ENCODE results near the gene AUTS2.

AUTS2 gene

DNA sequence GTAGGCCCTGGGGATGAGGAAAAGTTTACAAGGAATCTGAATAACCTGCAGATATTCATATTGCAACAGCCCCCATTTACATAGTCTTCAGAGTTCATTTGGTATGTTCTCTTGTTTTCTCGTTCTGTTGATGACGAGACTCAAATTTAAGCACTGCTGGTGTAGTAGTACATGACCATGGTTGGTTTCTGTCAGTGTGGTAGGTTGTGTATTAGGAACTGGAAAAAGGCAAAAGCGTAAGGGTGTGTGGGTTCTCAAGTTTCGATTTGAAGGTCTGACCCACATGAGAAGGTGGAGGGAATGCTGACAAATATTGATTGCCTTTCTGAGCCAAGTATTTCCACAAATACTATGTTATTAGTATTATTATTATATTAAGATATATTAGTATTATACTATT lies 151.7 kb downstream of the AUTS2 start:
- Histone ChIP-seq H3K27me3 (ENCODE audit: insufficient read depth, low read length) (no peaks in the 10 kb centered on the region), H3K4me1 (ENCODE audit: insufficient read depth, low read length) (peaks cover 22% of the 10 kb centered on the region; the same call in 1 of the 2 replicates), H3K36me3 (ENCODE audit: insufficient read depth, low read length) (no peaks in the 10 kb centered on the region), H3K4me3 (ENCODE audit: low read length) (no peak overlapping the region), H3K9me3 (ENCODE audit: insufficient read depth, low read depth, low read length) (no peaks in the 10 kb centered on the region), H3K9ac (ENCODE audit: low read depth, low read length) (0 out of 2 replicates have a peak overlapping the region, but pooled peaks have one; percentile 1), H3K27ac (ENCODE audit: low read depth, low read length) (no peak overlapping the region)
- WGBS, result 94% methylated on average over 4 of the region's 4 CpGs

DNA sequence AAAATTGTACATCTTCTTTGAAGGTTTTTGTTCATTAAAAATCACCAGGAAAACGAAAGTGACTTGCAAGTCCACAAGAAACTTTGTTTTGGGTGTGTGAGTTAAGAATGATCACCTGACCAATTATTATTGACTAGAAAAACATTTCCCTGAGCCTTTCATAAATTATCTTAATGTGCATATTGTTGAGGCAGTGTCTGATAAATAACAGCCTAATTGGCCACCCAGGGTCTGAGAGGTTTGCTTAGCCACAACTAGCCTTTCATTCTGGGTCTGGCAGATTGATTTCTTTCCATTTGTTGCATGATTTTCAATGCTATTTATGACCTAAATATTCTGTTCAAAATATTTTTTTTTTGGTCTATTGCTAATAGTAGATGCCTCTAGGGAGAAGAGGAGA lies 152.8 kb downstream of the AUTS2 start:
- 100% methylated on average over 1 of the region's 1 CpG for WGBS
- Histone ChIP-seq H3K4me1 (ENCODE audit: insufficient read depth, low read length) (peaks cover 30% of the 10 kb centered on the region), H3K4me3 (ENCODE audit: low read length) (no peak overlapping the region)

DNA sequence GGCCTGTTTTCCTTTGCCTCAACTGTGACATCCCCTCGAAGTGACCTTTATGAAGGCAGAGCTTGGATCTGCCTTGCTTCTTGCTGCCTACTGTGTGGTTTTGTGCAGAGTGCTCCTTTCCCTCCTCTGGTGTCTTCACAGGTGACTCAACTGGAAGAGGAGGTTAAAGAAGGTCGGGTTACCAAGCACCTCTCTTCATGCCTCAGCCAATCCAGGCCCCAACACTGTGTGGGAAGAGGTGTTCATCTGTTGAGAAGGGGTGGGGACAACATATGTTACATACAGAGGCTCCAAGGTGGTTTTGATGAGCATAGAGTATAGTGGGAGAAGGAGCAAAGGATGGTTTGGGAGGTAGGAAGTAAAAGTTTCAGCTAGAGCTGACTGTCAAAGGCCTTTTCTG lies 155.7 kb downstream of the AUTS2 start:
- no peak overlapping the region for H3K27ac ChIP-seq (ENCODE audit: low read depth, low read length)
- H3K36me3 ChIP-seq (ENCODE audit: insufficient read depth, low read length), result no peaks in the 10 kb centered on the region
- H3K27me3 ChIP-seq (ENCODE audit: insufficient read depth, low read length), result no peaks in the 10 kb centered on the region
- H3K4me3 ChIP-seq (ENCODE audit: low read length), result no peak overlapping the region
- WGBS, result 77% methylated on average over 2 of the region's 2 CpGs
- H3K9me3 ChIP-seq (ENCODE audit: insufficient read depth, low read depth, low read length), result no peaks in the 10 kb centered on the region
- H3K9ac ChIP-seq (ENCODE audit: low read depth, low read length), result no peak overlapping the region
- peaks cover 57% of the 10 kb centered on the region for H3K4me1 ChIP-seq (ENCODE audit: insufficient read depth, low read length)

More for the DNA sequence above, 152.8 kb downstream of the AUTS2 start:
- Histone ChIP-seq H3K36me3 (ENCODE audit: insufficient read depth, low read length) (no peaks in the 10 kb centered on the region), H3K9ac (ENCODE audit: low read depth, low read length) (no peak overlapping the region), H3K27me3 (ENCODE audit: insufficient read depth, low read length) (no peaks in the 10 kb centered on the region), H3K27ac (ENCODE audit: low read depth, low read length) (no peak overlapping the region), H3K9me3 (ENCODE audit: insufficient read depth, low read depth, low read length) (no peaks in the 10 kb centered on the region)

- Histone ChIP-seq H3K27me3 (ENCODE audit: insufficient read depth, low read length) (no peaks in the 10 kb centered on the region), H3K36me3 (ENCODE audit: insufficient read depth, low read length) (no peaks in the 10 kb centered on the region), H3K4me3 (ENCODE audit: low read length) (no peak overlapping the region), H3K9ac (ENCODE audit: low read depth, low read length) (no peak overlapping the region), H3K27ac (ENCODE audit: low read depth, low read length) (no peak overlapping the region), H3K4me1 (ENCODE audit: insufficient read depth, low read length) (peaks cover 54% of the 10 kb centered on the region), H3K9me3 (ENCODE audit: insufficient read depth, low read depth, low read length) (no peaks in the 10 kb centered on the region)
- 95% methylated on average over 3 of the region's 3 CpGs for WGBS
These were observed 156.2 kb downstream of the AUTS2 start for GRCh38 chr7:69754476-69754875.

DNA sequence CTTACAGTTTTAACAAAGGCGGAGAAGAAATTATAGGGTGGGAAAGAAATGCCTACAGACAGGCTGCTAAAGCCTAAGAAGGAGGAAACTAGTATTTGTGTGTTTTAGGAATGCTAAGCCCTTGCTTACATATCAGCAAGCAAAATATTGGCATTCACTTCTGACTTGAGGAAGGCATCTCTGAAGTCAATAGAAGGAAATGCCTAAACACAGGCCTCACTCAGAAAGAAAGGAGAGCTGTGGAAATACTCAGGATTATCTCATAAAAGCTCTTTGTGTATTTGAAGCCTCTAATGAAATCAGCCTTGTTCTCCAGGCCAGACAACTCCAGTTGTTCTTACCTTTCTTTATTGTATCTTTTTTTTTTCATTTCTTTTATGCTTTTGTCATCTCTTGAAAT lies 158.0 kb downstream of the AUTS2 start:
- H3K9ac ChIP-seq (ENCODE audit: low read depth, low read length), result no peak overlapping the region
- H3K27ac ChIP-seq (ENCODE audit: low read depth, low read length), result no peak overlapping the region
- no peak overlapping the region for H3K4me3 ChIP-seq (ENCODE audit: low read length)
- peaks cover 48% of the 10 kb centered on the region for H3K4me1 ChIP-seq (ENCODE audit: insufficient read depth, low read length)
- no peaks in the 10 kb centered on the region for H3K27me3 ChIP-seq (ENCODE audit: insufficient read depth, low read length)
- no peaks in the 10 kb centered on the region for H3K9me3 ChIP-seq (ENCODE audit: insufficient read depth, low read depth, low read length)
- no peaks in the 10 kb centered on the region for H3K36me3 ChIP-seq (ENCODE audit: insufficient read depth, low read length)
- WGBS, result 95% methylated on average over 1 of the region's 1 CpG

- Histone ChIP-seq H3K9me3 (ENCODE audit: insufficient read depth, low read depth, low read length) (no peaks in the 10 kb centered on the region), H3K27me3 (ENCODE audit: insufficient read depth, low read length) (no peaks in the 10 kb centered on the region), H3K27ac (ENCODE audit: low read depth, low read length) (no peak overlapping the region), H3K4me1 (ENCODE audit: insufficient read depth, low read length) (peaks cover 48% of the 10 kb centered on the region), H3K36me3 (ENCODE audit: insufficient read depth, low read length) (no peaks in the 10 kb centered on the region), H3K4me3 (ENCODE audit: low read length) (no peak overlapping the region), H3K9ac (ENCODE audit: low read depth, low read length) (no peak overlapping the region)
- 86% methylated on average over 1 of the region's 1 CpG for WGBS
These were observed 159.3 kb downstream of the AUTS2 start for GRCh38 chr7:69757528-69757927.

DNA sequence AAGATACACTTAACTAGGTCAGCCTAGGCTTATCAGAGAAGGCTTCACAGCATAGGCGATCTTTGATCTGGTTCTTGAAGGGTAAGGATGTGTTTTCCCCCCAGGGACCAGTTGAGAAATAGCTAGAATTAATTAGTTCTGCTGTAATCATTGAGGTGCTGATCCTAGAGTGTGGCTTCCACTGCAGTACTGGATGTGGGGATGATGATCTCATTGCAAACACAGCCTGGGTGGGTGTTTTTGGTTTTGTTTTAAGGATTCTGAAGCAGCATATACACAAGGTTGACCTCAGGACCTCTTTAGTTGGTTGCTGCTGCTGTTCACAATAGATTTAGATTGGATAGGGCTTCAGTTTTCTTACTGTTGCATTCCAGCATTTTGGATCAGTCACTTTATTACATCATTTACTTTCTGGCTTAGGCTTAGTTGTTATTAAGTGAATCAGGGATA lies 159.7 kb downstream of the AUTS2 start:
- no peak overlapping the region for H3K9ac ChIP-seq (ENCODE audit: low read depth, low read length)
- H3K36me3 ChIP-seq (ENCODE audit: insufficient read depth, low read length), result no peaks in the 10 kb centered on the region
- whole genome bisulfite sequencing, result 77% methylated on average over 1 of the region's 1 CpG
- H3K27me3 ChIP-seq (ENCODE audit: insufficient read depth, low read length), result no peaks in the 10 kb centered on the region
- no peaks in the 10 kb centered on the region for H3K9me3 ChIP-seq (ENCODE audit: insufficient read depth, low read depth, low read length)
- H3K4me1 ChIP-seq (ENCODE audit: insufficient read depth, low read length), result peaks cover 48% of the 10 kb centered on the region
- no peak overlapping the region for H3K27ac ChIP-seq (ENCODE audit: low read depth, low read length)
- no peak overlapping the region for H3K4me3 ChIP-seq (ENCODE audit: low read length)

DNA sequence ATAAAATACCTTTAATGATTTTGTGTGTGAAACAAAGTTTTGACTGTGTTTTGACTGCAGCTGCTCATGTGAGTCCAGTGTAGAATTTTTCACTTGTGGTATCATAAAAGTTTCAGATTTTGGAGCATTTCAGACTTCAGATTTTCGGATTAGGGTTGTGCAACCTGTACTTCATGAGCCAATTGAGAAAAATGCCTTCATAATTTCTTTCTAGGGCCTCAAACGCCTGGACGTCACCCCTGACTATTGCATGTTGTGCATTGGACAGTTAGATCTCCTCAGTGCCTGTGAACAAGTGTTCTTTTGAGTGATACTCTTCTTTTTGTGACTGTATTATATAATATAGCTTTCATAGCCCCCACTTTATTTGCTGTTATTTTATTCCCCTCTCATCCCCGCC lies 161.1 kb downstream of the AUTS2 start:
- H3K36me3 ChIP-seq (ENCODE audit: insufficient read depth, low read length), result no peaks in the 10 kb centered on the region
- no peaks in the 10 kb centered on the region for H3K9me3 ChIP-seq (ENCODE audit: insufficient read depth, low read depth, low read length)
- H3K27ac ChIP-seq (ENCODE audit: low read depth, low read length), result no peak overlapping the region
- WGBS, result 97% methylated on average over 3 of the region's 4 CpGs
- no peaks in the 10 kb centered on the region for H3K27me3 ChIP-seq (ENCODE audit: insufficient read depth, low read length)
- H3K9ac ChIP-seq (ENCODE audit: low read depth, low read length), result no peak overlapping the region
- H3K4me1 ChIP-seq (ENCODE audit: insufficient read depth, low read length), result peaks cover 52% of the 10 kb centered on the region
- no peak overlapping the region for H3K4me3 ChIP-seq (ENCODE audit: low read length)

DNA sequence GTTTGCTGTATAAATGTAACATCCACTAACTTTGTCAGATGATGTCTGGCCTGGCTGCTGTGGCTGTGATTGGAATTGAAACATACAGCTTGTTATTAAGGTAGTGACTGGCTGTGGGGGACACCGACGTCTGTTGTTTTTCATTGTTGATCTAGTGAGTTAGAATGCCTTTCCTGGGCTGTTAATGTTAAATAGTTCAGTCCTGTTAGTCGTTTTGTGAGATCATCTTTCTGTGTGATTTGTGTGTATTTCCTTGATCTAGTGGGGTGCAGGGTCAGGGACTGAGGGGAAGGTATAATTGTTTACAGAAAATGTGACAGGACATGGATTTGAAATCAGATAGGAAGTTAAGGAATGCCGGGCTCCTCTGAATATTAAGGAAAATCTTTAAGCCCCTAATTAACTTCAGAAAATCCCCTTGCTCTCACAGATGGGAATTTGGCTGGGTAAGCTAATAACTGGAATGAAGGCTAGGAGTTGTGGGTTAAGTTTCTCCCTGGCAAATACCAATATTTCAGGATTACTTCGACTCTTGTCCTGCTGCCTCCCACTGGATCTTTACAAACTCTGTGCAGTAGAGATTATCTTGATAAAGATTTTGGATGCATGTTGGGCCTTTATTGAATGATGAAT lies 163.1 kb downstream of the AUTS2 start:
- H3K4me1 ChIP-seq (ENCODE audit: insufficient read depth, low read length), result peaks cover 38% of the 10 kb centered on the region; the same call in 1 of the 2 replicates

GRCh38 chr7:69762821-69763352 lies 164.6 kb downstream of the AUTS2 start:
- Histone ChIP-seq H3K9me3 (ENCODE audit: insufficient read depth, low read depth, low read length) (no peaks in the 10 kb centered on the region), H3K27me3 (ENCODE audit: insufficient read depth, low read length) (no peaks in the 10 kb centered on the region), H3K9ac (ENCODE audit: low read depth, low read length) (no peak overlapping the region), H3K4me1 (ENCODE audit: insufficient read depth, low read length) (peaks cover 23% of the 10 kb centered on the region; the same call in 1 of the 2 replicates), H3K4me3 (ENCODE audit: low read length) (no peak overlapping the region), H3K36me3 (ENCODE audit: insufficient read depth, low read length) (no peaks in the 10 kb centered on the region), H3K27ac (ENCODE audit: low read depth, low read length) (no peak overlapping the region)
- 92% methylated on average over 2 of the region's 3 CpGs for WGBS

More for the DNA sequence above, 163.1 kb downstream of the AUTS2 start:
- H3K4me3 ChIP-seq (ENCODE audit: low read length), result no peak overlapping the region
- no peaks in the 10 kb centered on the region for H3K27me3 ChIP-seq (ENCODE audit: insufficient read depth, low read length)
- H3K27ac ChIP-seq (ENCODE audit: low read depth, low read length), result no peak overlapping the region
- H3K36me3 ChIP-seq (ENCODE audit: insufficient read depth, low read length), result no peaks in the 10 kb centered on the region
- H3K9me3 ChIP-seq (ENCODE audit: insufficient read depth, low read depth, low read length), result no peaks in the 10 kb centered on the region
- no peak overlapping the region for H3K9ac ChIP-seq (ENCODE audit: low read depth, low read length)
- WGBS, result 72% methylated on average over 4 of the region's 5 CpGs

GRCh38 chr7:69763513-69763912 lies 165.2 kb downstream of the AUTS2 start:
- WGBS, result 100% methylated on average over 2 of the region's 3 CpGs
- Histone ChIP-seq H3K9me3 (ENCODE audit: insufficient read depth, low read depth, low read length) (no peaks in the 10 kb centered on the region), H3K4me1 (ENCODE audit: insufficient read depth, low read length) (peaks cover 16% of the 10 kb centered on the region; the same call in 1 of the 2 replicates), H3K27me3 (ENCODE audit: insufficient read depth, low read length) (no peaks in the 10 kb centered on the region), H3K9ac (ENCODE audit: low read depth, low read length) (no peak overlapping the region), H3K36me3 (ENCODE audit: insufficient read depth, low read length) (no peaks in the 10 kb centered on the region), H3K27ac (ENCODE audit: low read depth, low read length) (no peak overlapping the region), H3K4me3 (ENCODE audit: low read length) (no peak overlapping the region)
